ENCODE measurements around the gene ARID1B.

ARID1B gene

DNA sequence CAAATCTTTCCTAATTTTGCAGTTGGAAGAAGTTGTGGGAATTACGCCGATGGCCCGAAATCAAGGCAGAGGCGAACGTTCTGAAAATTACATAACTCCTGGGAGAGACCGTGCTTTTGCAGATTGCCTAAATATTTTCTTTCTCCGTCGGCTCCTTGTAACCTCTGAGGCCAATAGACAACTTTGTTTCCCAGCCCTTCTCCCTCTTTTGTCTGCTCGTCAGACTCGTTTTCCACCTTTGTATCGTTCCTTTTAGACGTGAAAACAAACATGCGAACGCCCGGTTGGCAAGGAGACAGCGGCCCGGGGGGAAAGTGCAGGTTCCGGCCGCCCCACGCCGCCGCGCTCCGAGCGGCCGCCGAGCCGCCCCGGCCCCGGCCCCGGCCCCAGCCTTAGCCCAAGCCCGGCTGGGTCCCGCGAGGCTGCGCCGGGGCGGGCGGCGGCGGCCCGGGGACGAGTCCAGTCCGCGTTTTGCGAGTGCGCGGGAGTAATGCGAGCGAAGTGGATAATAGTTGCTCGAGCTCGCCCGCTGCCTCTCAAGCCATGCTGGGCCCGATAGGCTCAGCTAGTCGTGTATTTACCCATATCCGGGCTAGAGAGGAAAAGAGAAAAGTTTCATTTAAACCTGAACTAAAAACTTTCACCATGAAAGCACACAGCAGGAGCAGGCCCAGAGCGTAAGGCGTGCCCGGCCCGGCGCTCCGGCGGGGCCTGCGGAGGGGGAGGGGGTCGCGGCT, at the start of gene ARID1B:
Gene ARID1B, plus strand, starts transcription at position 539 of the 737 bp plus-strand sequence. CDS start 303 bp downstream, outside the sequence.
- DNase-seq, result peak; percentile 76

GRCh38 chr6:156727715-156728385, 49.3 kb upstream of the ARID1B start:
- DNase-seq, result no peak

DNA sequence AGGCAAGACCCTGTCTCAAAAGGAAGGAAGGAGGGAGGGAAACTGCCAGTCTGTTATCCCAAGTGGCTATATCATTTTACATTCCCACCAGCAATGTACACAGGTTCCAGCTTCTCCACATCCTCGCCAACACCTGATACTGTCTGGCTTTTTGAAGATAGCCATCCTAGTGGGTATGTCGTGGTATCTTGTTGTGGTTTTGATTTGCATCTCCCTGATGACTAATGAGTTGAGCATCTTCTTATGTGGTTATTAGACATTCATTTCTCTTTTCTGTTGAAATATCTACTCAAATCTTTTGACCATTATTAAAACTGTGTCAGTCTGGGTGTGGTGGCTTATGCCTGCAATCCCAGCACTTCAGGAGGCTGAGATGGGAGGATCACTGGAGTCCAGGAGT, 47.9 kb upstream of the ARID1B start:
- no peak for DNase-seq

GRCh38 chr6:156731396-156731795, 45.8 kb upstream of the ARID1B start:
- peak; percentile 5 for DNase-seq

DNA sequence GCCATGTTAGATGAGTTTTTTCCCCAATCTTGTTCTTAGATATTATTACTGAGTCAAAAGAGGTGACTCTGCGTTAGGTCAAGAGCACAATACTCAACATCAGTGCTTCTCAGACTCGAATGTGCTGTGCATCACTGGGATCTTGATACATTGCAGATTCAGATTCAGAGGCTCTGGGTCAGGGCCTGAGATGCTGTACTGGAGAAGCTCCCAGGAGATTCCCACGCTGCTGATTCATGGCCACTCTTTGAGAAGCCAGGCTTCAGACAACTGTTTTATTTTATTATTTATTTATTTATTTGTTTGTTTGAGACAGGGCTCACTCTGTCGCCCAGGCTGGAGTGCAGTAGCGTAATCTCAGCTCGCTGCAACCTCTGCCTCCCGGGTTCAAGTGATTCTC, 41.4 kb upstream of the ARID1B start:
- DNase-seq, result no peak

GRCh38 chr6:156740604-156741003, 36.6 kb upstream of the ARID1B start:
- no peak for DNase-seq

DNA sequence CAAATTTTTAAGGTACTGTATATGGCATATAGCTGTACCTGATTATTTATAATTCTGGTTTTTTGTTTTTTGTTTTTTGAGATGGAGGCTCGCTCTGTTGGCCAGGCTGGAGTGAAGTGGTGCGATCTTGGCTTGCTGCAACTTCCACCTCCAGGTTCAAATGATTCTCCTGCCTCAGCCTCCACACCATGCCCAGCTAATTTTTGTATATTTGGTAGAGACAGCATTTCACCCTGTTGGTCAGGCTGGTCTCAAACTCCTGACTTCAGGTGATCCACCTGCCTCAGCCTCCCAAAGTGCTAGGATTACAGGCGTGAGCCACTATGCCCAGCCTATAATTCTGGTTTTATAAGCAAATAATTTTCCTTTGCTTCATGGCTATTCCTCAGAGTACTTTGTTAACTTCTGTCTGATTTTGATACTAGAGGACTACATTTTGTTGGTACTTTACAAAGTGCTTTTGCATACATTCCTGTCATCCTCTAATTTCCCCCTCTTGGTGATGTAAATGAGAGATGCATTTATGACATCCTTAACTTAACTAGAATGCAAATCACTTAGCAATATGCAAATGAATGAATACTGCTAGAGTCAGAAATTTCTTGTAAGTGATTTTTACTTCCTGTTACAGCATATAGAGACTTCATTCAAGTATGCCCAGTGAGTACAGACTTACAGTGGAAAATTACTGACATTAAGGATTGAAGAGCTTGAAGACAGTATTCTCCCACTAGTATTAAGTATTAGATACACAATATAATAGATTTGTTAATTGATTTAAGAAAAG, 35.7 kb upstream of the ARID1B start:
- DNase-seq, result no peak

GRCh38 chr6:156747715-156748114, 29.5 kb upstream of the ARID1B start:
- DNase-seq, result no peak

DNA sequence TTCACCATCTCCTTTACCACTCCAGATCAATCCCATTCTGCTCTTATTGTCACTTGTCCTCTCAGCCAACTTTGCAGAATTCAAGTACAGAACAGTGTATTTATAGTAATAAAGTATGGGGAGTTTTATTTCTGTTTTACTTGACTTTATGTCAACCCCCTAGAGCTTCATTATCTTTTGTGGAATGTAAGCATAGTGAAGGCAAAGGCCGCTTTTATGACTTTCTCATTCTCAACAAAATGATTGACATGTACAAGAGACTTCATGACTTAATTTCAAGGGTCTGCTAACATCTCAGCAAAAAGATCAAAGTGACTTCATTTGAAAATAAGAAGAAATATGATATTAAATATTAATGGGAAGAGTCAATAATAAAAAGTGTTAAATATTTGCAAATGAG, 28.7 kb upstream of the ARID1B start:
- no peak for DNase-seq

DNA sequence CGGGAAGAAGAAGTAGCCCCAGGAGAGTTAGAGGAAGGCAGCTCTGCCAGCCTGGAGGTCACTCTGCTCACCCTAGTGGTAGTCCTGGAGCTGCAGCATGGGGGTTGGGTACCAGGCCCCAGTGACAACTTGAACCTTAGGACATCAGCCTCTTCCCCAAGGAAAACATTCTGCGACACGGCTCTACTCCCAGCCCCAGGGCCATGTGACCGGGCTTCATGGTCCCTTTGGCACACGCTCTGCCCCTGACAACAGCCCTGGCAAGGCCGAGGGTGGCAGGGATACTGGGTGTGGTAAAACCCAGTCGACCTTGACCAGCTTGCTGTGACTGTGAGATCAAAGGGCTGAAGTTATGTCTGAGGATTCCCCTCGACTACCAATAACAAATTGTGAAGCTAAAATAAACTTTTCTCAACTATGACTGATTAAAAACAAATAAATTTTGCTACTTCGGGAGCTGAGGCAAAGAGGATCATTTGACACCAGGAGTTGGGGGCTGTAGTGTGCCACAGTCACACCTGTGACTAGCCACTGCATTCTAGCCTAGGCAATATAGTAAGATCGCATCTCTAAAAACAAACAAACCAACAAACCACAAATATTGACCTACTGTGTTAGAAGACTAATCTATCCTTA, 24.4 kb upstream of the ARID1B start:
- no peak for DNase-seq

DNA sequence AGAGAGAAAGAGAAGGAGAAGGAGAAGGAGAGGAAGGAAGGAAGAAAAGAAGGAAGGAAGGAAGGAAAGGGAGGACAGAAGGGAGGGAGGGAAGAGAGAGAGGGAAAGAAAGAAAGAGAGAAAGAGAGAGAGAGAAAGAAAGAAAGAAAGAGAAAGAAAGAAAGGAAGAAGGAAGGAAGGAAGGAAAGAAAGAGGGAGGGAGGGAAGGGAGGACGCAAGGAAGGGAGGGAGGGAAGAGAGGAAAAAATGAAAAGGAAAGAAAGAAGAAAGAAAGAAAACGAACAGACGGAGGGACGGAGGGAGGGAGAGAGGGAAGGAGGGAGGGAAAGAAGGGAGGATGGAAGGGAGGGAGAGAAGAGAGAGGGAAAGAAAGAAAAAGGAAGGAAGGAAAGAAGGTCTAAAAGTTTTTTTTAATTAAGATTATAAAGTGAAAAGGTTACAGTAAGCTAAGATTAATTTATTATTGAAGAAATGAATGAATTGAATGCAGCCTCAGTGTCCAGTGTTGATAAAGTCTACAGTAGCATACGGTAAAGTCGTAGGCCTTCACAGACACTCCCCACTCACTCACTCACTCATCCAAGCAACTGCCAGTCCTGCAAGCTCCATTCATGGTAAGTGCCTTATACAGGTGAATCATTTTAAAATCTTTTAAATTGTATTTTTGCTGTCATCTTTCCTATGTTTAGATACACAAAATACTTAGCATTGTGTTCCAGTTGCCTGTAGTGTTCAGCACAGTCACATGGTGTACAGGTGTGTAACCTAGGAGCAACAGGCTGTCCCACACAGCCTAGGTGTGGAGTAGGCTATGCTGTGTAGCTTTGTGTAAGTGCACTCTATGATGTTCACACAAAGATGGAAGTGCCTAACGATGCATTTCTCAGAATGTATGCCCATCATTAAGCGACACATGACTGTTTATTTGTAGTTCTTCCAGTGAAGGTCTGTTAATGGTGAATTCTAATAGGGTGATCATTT, 20.3 kb upstream of the ARID1B start:
- no peak for DNase-seq

DNA sequence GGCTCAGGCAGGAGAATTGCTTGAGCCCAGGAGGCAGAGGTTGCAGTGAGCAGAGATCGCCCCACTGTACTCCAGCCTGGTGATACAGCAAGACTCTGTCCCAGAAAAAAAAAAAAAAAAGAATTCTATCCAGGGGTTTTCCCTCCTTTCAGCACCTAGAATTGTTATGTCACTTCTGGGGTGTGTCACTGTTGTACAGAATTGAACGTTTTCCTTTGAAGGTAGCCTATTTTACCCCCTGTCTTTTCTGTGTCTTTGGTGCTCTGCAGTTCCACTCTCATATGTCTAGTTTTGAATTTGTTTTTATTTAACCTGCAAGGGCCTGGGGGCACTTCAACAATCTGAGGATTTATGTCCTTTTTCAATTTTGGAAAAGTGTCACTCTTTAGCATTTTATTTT, 19.3 kb upstream of the ARID1B start:
- DNase-seq, result no peak

DNA sequence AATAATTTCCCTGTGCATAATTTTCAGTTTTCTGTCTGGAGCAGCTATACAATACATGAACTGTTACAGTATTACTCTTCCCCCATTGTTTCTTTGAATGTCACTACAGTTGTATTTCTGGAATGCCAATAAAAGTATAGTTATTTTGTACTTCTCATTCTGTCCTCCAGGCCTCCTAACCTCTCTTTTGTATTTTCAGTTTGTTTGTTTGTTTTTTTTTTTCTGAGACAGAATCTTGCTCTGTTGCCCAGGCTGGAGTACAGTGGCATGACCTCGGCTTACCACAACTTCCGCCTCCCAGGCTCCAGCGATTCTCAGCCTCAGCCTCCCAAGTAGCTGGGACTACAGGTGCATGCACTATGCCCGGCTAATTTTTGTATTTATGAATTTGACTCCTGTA, 16.8 kb upstream of the ARID1B start:
- no peak for DNase-seq

DNA sequence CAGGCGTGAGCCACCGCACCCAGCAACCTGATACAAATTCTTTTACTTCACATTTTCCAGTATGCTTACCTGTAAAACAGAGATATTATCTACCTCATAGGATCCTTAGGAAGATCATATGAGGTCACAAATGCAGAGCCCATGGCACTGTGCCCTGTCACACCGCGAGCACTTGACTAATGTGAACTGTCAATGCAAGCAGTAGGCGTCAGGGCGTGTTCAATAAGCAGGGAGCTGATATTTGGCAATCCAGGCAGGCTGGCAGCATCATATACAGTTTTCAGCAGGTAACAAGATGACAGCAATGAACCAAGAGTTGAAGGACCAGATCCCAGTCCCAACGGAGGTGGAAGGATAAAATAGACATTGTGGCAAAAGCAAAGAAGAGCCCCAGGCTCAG, 14.6 kb upstream of the ARID1B start:
- no peak for DNase-seq

DNA sequence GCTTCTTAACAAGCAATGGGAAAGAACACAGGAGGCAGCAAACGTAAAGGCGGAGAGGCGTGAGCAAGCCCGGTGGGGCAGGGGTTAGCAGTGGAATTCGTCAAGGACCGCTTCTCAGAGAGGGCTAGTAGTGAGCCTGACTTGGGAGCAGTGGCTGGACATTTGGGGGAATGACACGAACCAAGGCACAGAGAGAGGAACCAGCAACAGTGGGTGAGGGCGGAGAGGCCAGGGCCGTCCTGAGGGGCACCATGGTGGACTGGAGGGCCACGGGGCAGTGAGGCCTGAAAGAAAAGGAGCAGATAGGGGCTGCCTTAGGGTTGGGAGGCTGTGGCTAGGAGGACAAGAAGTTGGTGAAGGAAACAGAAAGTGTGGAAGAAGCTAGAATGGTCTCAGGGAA, 12.1 kb upstream of the ARID1B start:
- DNase-seq, result no peak

GRCh38 chr6:156767603-156768467, 9.3 kb upstream of the ARID1B start:
- no peak for DNase-seq

DNA sequence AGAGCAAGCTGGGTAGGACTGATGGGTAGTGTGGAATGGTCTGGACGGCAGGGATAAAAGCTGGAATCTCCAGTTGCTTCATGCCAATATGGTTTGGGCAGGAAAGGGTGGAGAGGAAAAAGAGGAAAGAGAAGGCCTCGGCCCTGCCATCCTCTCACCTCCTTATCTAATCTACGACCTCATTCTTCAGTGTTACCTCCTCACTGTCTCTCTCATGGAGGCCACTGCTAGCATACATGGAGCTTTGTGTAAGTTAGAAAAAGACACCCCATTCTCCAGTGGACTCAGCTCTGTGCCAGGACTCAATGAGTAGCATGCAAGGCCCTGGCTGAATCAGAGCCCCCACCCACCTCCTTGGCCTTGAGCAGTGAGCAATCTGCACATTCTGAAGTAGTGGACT, 6.1 kb upstream of the ARID1B start:
- no peak for DNase-seq

GRCh38 chr6:156771761-156772160, 5.4 kb upstream of the ARID1B start:
- DNase-seq, result no peak

- DNase-seq, result no peak
Measured at GRCh38 chr6:156773476-156773875, 3.7 kb upstream of the ARID1B start.

GRCh38 chr6:156773935-156774852, 3.0 kb upstream of the ARID1B start:
- DNase-seq, result no peak

Data from stimulated activated CD4-positive, alpha-beta T cell treated with anti-CD3 and anti-CD28 coated beads, Interleukin-15, amount 100 ng/mL, for 24 hours (primary cell).